GM23338 (cell line): ENCODE results near the gene ZNF443. TPM values are rescaled to one million over a fixed set of nuclear protein-coding genes. Genes with fewer than 3 reads are reported as not detected.
A peak's percentile ranks its signal among the peaks of the same experiment; 100 is the strongest.
"Not testable (repeated sequence)": the region's sequence is repeated elsewhere in the genome, so short reads cannot be mapped to it uniquely, and the experiment has no call there.

Experiments used
- ATAC-seq: fragments of 200-7000 bp; cut with Tn5 transposase; 3 replicates; pipeline ENCODE4 v1.9.1; 2020
- DNase-seq: peaks from one replicate; pipeline ENCODE4 v3.0.0-alpha.2; 2015; ENCODE audit warnings: low spot score
- H2AFZ ChIP-seq: fragments of 200-600 bp; sonication (generic); 2 replicates; pipeline ENCODE4 v1.8.0; 2016; ENCODE audit warnings: antibody characterized with exemption, mild to moderate bottlenecking, moderate library complexity
- H3F3A ChIP-seq: fragments of 200-600 bp; sonication (generic); replicated peaks from 2 replicates; pipeline ENCODE4 v1.8.0; 2017; ENCODE audit warnings: antibody characterized with exemption, mixed run types, low read depth
- H3K27ac ChIP-seq: fragments of 200-600 bp; sonication (generic); 2 replicates; pipeline ENCODE4 v1.6.1; 2016; ENCODE audit warnings: low read depth
- H3K27me3 ChIP-seq: fragments of 200-600 bp; sonication (generic); 2 replicates; pipeline ENCODE4 v1.8.0; 2016; ENCODE audit warnings: mild to moderate bottlenecking, mixed run types, moderate library complexity; ENCODE audit not compliant: insufficient read depth
- H3K36me3 ChIP-seq: fragments of 200-600 bp; sonication (generic); 2 replicates; pipeline ENCODE4 v1.8.0; 2016; ENCODE audit warnings: mild to moderate bottlenecking; ENCODE audit not compliant: insufficient read depth
- H3K4me1 ChIP-seq: fragments of 200-600 bp; sonication (generic); 2 replicates; pipeline ENCODE4 v1.8.0; 2016; ENCODE audit warnings: mild to moderate bottlenecking, moderate library complexity; ENCODE audit not compliant: insufficient read depth
- H3K4me2 ChIP-seq: fragments of 200-600 bp; sonication (generic); 2 replicates; pipeline ENCODE4 v1.7.1; 2017; ENCODE audit warnings: mixed run types
- H3K4me3 ChIP-seq: fragments of 200-600 bp; sonication (generic); 2 replicates; pipeline ENCODE4 v1.6.1; 2016; ENCODE audit warnings: mixed run types
- H3K79me2 ChIP-seq: fragments of 200-600 bp; sonication (generic); replicated peaks from 2 replicates; pipeline ENCODE4 v1.8.0; 2017; ENCODE audit warnings: mild to moderate bottlenecking; ENCODE audit not compliant: insufficient read depth
- H3K9me2 ChIP-seq: fragments of 200-600 bp; sonication (generic); 2 replicates; pipeline ENCODE4 v1.8.0; 2017; ENCODE audit not compliant: insufficient read depth
- H4K20me1 ChIP-seq: fragments of 200-600 bp; sonication (generic); replicated peaks from 2 replicates; pipeline ENCODE4 v1.8.0; 2017; ENCODE audit warnings: mild to moderate bottlenecking; ENCODE audit not compliant: insufficient read depth
- H3K27ac Mint-ChIP-seq: 2 replicates; pipeline ENCODE4 v1.8.0; 2020; ENCODE audit warnings: inconsistent platforms, mild to moderate bottlenecking, moderate library complexity, mixed read lengths
- H3K27me3 Mint-ChIP-seq: 3 replicates; pipeline ENCODE4 v1.8.0; 2022; ENCODE audit warnings: low read depth, mild to moderate bottlenecking, moderate library complexity, mixed read lengths, inconsistent platforms; ENCODE audit not compliant: insufficient read depth, poor library complexity
- H3K36me3 Mint-ChIP-seq: 3 replicates; pipeline ENCODE4 v1.8.0; 2021; ENCODE audit warnings: low read depth, mild to moderate bottlenecking, inconsistent platforms, moderate library complexity, mixed read lengths
- H3K4me1 Mint-ChIP-seq: 3 replicates; pipeline ENCODE4 v1.8.0; 2020; ENCODE audit warnings: mild to moderate bottlenecking, inconsistent platforms, mixed read lengths
- H3K4me3 Mint-ChIP-seq: 3 replicates; pipeline ENCODE4 v1.8.0; 2021; ENCODE audit warnings: moderate library complexity, mild to moderate bottlenecking, inconsistent platforms, mixed read lengths
- H3K9me3 Mint-ChIP-seq: 3 replicates; pipeline ENCODE4 v1.8.0; 2020; ENCODE audit warnings: moderate library complexity, mild to moderate bottlenecking, inconsistent platforms, mixed read lengths
- CREB1 ChIP-seq: fragments of 250-450 bp; sonication (Bioruptor Pico); IDR thresholded peaks from 2 replicates; pipeline ENCODE4 v1.5.0; 2020; ENCODE audit warnings: low read depth, mild to moderate bottlenecking, moderate library complexity
- EZH2phosphoT487 ChIP-seq: fragments of 200-600 bp; sonication (generic); IDR thresholded peaks from one replicate; pipeline ENCODE4 v1.8.1; 2018; ENCODE audit warnings: antibody characterized with exemption; ENCODE audit not compliant: unreplicated experiment
- JUNB ChIP-seq: IDR thresholded peaks from one replicate; pipeline ENCODE4 v1.6.1; 2016; ENCODE audit warnings: antibody characterized with exemption; ENCODE audit not compliant: unreplicated experiment
- NANOG ChIP-seq: IDR thresholded peaks from 2 replicates; pipeline ENCODE4 v1.6.1; 2016; ENCODE audit warnings: antibody characterized with exemption, borderline replicate concordance
- STAT1 ChIP-seq: IDR thresholded peaks from one replicate; pipeline ENCODE4 v1.6.1; 2016; ENCODE audit warnings: antibody characterized with exemption; ENCODE audit not compliant: unreplicated experiment
- ZNF114 ChIP-seq: fragments of 250-450 bp; sonication (Bioruptor Pico); IDR thresholded peaks from 2 replicates; pipeline ENCODE4 v1.5.0; 2020; ENCODE audit warnings: mild to moderate bottlenecking, moderate library complexity
- ZNF331 ChIP-seq: fragments of 250-450 bp; sonication (Bioruptor Pico); IDR thresholded peaks from 2 replicates; pipeline ENCODE4 v1.5.0; 2020; ENCODE audit warnings: low read depth, mild to moderate bottlenecking, moderate library complexity
- polyA plus RNA-seq: library from polyadenylated mRNA; unstranded; fragments of >200 nt; fragmentation: Nextera tagmentation; extraction: Ambion mirVana; gene quantifications from 2 replicates; pipeline ENCODE4 v1.2.1, GENCODE V29; 2016
- total RNA-seq: library from RNA; depleted of rRNA; stranded (reverse); fragments of >200 nt; shearing (Covaris generic); gene quantifications from 2 replicates; pipeline ENCODE4 v1.2.3, GENCODE V29; 2014
- TF ChIP-seq, protein P1 (sequence below): fragments of 250-450 bp; sonication (Bioruptor Pico); IDR thresholded peaks from 2 replicates; pipeline ENCODE4 v1.5.0; 2020; ENCODE audit warnings: mild to moderate bottlenecking, moderate library complexity
- TF ChIP-seq, protein P2 (sequence below): IDR thresholded peaks from one replicate; pipeline ENCODE4 v1.6.1; 2018; ENCODE audit warnings: antibody characterized with exemption; ENCODE audit not compliant: unreplicated experiment

Gene ZNF443
- total and polyA plus RNA-seq, 2 experiments from 2014 or later, result 5.4 to 10.0 TPM

DNA sequence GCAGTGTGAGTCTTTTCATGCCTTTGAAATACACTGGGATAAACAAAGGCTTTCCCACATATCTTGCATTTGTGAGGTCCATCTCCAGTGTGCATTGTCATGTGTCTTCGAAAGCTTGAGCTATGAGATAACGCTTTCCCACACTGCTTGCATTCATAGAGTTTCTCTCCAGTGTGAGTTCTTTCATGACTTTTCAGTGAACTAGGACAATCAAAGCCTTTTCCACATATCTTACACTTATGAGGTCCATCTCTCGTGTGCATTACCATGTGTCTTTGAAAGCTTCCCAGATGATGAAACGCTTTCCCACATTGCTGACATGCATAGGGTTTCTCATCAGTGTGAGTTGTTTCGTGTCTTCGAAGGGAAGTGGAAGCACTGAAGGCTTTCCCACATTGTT is 49.7 kb downstream of the ZNF443 start:
- not testable (repeated sequence) for H3K4me3 Mint-ChIP-seq, H3K4me3 ChIP-seq, H2AFZ ChIP-seq, DNase-seq, H4K20me1 ChIP-seq, H3K27ac Mint-ChIP-seq, H3K4me2 ChIP-seq, H3K4me1 ChIP-seq, ATAC-seq, H3K27me3 Mint-ChIP-seq, H3K4me1 Mint-ChIP-seq, H3K27me3 ChIP-seq, H3K79me2 ChIP-seq, H3F3A ChIP-seq, H3K9me2 ChIP-seq
- Histone ChIP-seq H3K27ac (peak overlapping the region; percentile 62; the same call in 1 of the 2 replicates), H3K36me3 (peaks cover 11% of the 10 kb centered on the region)
- Mint-ChIP-seq H3K36me3 (peaks cover 60% of the 10 kb centered on the region), H3K9me3 (peaks cover 70% of the 10 kb centered on the region)

DNA sequence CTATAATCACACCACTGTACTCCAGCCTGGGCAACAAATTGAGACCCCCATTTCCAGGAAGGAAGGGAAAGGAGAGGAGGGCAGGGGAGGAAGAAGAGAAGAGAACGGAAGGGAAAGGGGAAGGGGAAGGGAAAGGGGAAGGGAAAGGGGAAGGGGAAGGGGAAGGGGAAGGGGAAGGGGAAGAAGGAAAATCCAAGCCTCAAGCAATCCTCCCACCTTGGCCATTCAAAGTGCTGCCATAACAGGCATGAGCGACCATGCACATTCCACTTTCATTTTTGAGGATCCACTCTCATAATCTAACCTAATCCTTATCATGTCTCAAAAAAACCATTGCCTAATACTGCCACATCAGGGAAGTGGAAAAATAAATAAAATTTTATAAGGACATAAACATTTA is 54.5 kb downstream of the ZNF443 start:
- H4K20me1 ChIP-seq, H3F3A ChIP-seq, DNase-seq, H3K4me1 ChIP-seq, ATAC-seq, H2AFZ ChIP-seq, H3K4me1 Mint-ChIP-seq, H3K4me2 ChIP-seq, H3K27ac Mint-ChIP-seq, H3K4me3 Mint-ChIP-seq, H3K9me2 ChIP-seq, H3K79me2 ChIP-seq, H3K27ac ChIP-seq, H3K27me3 Mint-ChIP-seq, H3K27me3 ChIP-seq, H3K4me3 ChIP-seq: not testable (repeated sequence)
- Mint-ChIP-seq H3K36me3 (peaks cover 41% of the 10 kb centered on the region), H3K9me3 (peaks cover 84% of the 10 kb centered on the region)
- H3K36me3 ChIP-seq, result peaks cover 10% of the 10 kb centered on the region

DNA sequence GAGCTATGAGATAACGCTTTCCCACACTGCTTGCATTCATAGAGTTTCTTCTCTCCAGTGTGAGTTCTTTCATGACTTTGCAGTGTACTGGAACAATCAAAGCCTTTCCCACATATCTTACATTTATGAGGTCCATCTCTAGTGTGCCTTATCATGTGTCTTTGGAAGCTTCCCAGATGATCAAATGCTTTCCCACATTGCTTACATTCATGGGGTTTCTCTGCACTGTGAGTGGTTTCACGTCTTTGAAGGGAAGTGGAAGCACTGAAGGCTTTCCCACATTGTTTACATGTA is 60.4 kb downstream of the ZNF443 start:
- Mint-ChIP-seq H3K27me3 (peaks cover 2% of the 10 kb centered on the region), H3K4me1 (no peaks in the 10 kb centered on the region), H3K9me3 (peaks cover 90% of the 10 kb centered on the region), H3K36me3 (peaks cover 27% of the 10 kb centered on the region), H3K27ac (no peak overlapping the region), H3K4me3 (no peak overlapping the region)
- no peak overlapping the region for H3K4me2 ChIP-seq
- no peak overlapping the region for H2AFZ ChIP-seq
- H3K36me3 ChIP-seq, result peaks cover 4% of the 10 kb centered on the region; the same call in 1 of the 2 replicates
- no peak for DNase-seq
- H3K4me1 ChIP-seq, result no peaks in the 10 kb centered on the region
- no peaks in the 10 kb centered on the region for H4K20me1 ChIP-seq
- H3F3A ChIP-seq, result no peaks in the 10 kb centered on the region
- H3K27me3 ChIP-seq, result no peaks in the 10 kb centered on the region
- no peak overlapping the region for H3K27ac ChIP-seq
- peaks cover 7% of the 10 kb centered on the region for H3K9me2 ChIP-seq
- ATAC-seq, result no peak
- H3K79me2 ChIP-seq, result no peaks in the 10 kb centered on the region
- H3K4me3 ChIP-seq, result no peak overlapping the region
- TF ChIP-seq EZH2phosphoT487, result no peak
- TF ChIP-seq ZNF331, result no peak
- TF ChIP-seq JUNB, result no peak
- TF ChIP-seq ZNF114 (CRISPR knock-in tag), result no peak
- TF ChIP-seq, protein P1, sequence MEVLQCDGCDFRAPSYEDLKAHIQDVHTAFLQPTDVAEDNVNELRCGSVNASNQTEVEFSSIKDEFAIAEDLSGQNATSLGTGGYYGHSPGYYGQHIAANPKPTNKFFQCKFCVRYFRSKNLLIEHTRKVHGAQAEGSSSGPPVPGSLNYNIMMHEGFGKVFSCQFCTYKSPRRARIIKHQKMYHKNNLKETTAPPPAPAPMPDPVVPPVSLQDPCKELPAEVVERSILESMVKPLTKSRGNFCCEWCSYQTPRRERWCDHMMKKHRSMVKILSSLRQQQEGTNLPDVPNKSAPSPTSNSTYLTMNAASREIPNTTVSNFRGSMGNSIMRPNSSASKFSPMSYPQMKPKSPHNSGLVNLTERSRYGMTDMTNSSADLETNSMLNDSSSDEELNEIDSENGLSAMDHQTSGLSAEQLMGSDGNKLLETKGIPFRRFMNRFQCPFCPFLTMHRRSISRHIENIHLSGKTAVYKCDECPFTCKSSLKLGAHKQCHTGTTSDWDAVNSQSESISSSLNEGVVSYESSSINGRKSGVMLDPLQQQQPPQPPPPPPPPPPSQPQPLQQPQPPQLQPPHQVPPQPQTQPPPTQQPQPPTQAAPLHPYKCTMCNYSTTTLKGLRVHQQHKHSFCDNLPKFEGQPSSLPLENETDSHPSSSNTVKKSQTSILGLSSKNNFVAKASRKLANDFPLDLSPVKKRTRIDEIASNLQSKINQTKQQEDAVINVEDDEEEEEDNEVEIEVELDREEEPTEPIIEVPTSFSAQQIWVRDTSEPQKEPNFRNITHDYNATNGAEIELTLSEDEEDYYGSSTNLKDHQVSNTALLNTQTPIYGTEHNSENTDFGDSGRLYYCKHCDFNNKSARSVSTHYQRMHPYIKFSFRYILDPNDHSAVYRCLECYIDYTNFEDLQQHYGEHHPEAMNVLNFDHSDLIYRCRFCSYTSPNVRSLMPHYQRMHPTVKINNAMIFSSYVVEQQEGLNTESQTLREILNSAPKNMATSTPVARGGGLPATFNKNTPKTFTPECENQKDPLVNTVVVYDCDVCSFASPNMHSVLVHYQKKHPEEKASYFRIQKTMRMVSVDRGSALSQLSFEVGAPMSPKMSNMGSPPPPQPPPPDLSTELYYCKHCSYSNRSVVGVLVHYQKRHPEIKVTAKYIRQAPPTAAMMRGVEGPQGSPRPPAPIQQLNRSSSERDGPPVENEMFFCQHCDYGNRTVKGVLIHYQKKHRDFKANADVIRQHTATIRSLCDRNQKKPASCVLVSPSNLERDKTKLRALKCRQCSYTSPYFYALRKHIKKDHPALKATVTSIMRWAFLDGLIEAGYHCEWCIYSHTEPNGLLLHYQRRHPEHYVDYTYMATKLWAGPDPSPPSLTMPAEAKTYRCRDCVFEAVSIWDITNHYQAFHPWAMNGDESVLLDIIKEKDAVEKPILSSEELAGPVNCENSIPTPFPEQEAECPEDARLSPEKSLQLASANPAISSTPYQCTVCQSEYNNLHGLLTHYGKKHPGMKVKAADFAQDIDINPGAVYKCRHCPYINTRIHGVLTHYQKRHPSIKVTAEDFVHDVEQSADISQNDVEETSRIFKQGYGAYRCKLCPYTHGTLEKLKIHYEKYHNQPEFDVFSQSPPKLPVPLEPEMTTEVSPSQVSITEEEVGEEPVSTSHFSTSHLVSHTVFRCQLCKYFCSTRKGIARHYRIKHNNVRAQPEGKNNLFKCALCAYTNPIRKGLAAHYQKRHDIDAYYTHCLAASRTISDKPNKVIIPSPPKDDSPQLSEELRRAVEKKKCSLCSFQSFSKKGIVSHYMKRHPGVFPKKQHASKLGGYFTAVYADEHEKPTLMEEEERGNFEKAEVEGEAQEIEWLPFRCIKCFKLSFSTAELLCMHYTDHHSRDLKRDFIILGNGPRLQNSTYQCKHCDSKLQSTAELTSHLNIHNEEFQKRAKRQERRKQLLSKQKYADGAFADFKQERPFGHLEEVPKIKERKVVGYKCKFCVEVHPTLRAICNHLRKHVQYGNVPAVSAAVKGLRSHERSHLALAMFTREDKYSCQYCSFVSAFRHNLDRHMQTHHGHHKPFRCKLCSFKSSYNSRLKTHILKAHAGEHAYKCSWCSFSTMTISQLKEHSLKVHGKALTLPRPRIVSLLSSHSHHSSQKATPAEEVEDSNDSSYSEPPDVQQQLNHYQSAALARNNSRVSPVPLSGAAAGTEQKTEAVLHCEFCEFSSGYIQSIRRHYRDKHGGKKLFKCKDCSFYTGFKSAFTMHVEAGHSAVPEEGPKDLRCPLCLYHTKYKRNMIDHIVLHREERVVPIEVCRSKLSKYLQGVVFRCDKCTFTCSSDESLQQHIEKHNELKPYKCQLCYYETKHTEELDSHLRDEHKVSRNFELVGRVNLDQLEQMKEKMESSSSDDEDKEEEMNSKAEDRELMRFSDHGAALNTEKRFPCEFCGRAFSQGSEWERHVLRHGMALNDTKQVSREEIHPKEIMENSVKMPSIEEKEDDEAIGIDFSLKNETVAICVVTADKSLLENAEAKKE (CRISPR knock-in tag), result no peak
- TF ChIP-seq, protein P2, sequence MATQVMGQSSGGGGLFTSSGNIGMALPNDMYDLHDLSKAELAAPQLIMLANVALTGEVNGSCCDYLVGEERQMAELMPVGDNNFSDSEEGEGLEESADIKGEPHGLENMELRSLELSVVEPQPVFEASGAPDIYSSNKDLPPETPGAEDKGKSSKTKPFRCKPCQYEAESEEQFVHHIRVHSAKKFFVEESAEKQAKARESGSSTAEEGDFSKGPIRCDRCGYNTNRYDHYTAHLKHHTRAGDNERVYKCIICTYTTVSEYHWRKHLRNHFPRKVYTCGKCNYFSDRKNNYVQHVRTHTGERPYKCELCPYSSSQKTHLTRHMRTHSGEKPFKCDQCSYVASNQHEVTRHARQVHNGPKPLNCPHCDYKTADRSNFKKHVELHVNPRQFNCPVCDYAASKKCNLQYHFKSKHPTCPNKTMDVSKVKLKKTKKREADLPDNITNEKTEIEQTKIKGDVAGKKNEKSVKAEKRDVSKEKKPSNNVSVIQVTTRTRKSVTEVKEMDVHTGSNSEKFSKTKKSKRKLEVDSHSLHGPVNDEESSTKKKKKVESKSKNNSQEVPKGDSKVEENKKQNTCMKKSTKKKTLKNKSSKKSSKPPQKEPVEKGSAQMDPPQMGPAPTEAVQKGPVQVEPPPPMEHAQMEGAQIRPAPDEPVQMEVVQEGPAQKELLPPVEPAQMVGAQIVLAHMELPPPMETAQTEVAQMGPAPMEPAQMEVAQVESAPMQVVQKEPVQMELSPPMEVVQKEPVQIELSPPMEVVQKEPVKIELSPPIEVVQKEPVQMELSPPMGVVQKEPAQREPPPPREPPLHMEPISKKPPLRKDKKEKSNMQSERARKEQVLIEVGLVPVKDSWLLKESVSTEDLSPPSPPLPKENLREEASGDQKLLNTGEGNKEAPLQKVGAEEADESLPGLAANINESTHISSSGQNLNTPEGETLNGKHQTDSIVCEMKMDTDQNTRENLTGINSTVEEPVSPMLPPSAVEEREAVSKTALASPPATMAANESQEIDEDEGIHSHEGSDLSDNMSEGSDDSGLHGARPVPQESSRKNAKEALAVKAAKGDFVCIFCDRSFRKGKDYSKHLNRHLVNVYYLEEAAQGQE, result no peak
- no peak for TF ChIP-seq NANOG
- TF ChIP-seq CREB1 (CRISPR knock-in tag), result no peak
- TF ChIP-seq STAT1, result no peak
